Fibroblast of lung (primary cell): ENCODE measurements around the gene GNAS. TPM values are rescaled to one million over a fixed set of nuclear protein-coding genes. Genes with fewer than 3 reads are reported as not detected.
A peak's percentile ranks its signal among the peaks of the same experiment; 100 is the strongest.

Experiments
- DNase-seq, 2 donors: peaks; one replicate each; pipeline versions ENCODE4 v3.0.0 to v3.0.0-alpha.2; 2010; ENCODE audit warnings: low read depth in 2 of 2
- H2AFZ ChIP-seq: 2 replicates; pipeline ENCODE4 v1.5.1; 2012; ENCODE audit warnings: low read length, control low read depth, inconsistent platforms
- H3K27ac ChIP-seq: 2 replicates; pipeline ENCODE4 v1.5.1; 2011; ENCODE audit warnings: low read length, control low read depth; ENCODE audit not compliant: insufficient read depth
- H3K27me3 ChIP-seq: 2 replicates; pipeline ENCODE4 v1.5.1; 2011; ENCODE audit warnings: mild to moderate bottlenecking, low read length; ENCODE audit not compliant: control insufficient read depth, insufficient read depth
- H3K36me3 ChIP-seq: 2 replicates; pipeline ENCODE4 v1.5.1; 2011; ENCODE audit warnings: low read length; ENCODE audit not compliant: control insufficient read depth, insufficient read depth
- H3K4me1 ChIP-seq: 2 replicates; pipeline ENCODE4 v1.5.1; 2011; ENCODE audit warnings: low read length; ENCODE audit not compliant: control insufficient read depth, insufficient read depth; ENCODE audit errors: extremely low read depth
- H3K4me2 ChIP-seq: 2 replicates; pipeline ENCODE4 v1.5.1; 2011; ENCODE audit warnings: low read length, control low read depth; ENCODE audit not compliant: insufficient read depth; ENCODE audit errors: extremely low read depth
- H3K4me3 ChIP-seq, 4 experiments: fragments of 200-600 bp in 1 of 4; sonication (generic) in 1 of 4; replicated peaks in 1 of 4; 2 replicates each; pipeline ENCODE4 v1.5.1; 2011 to 2016; ENCODE audit warnings: low read length in 4 of 4, low read depth in 3 of 4, mild to moderate bottlenecking in 3 of 4, control low read depth in 2 of 4, inconsistent platforms in 1 of 4, mixed read lengths in 1 of 4; ENCODE audit not compliant: insufficient read depth in 1 of 4; ENCODE audit errors: control extremely low read depth in 1 of 4
- H3K79me2 ChIP-seq: 2 replicates; pipeline ENCODE4 v1.5.1; 2012; ENCODE audit warnings: mild to moderate bottlenecking, low read length, inconsistent platforms; ENCODE audit not compliant: control insufficient read depth, insufficient read depth
- H3K9ac ChIP-seq: 2 replicates; pipeline ENCODE4 v1.5.1; 2011; ENCODE audit warnings: mild to moderate bottlenecking, low read length, control low read depth; ENCODE audit not compliant: insufficient read depth
- H3K9me3 ChIP-seq: 2 replicates; pipeline ENCODE4 v1.5.1; 2012; ENCODE audit warnings: low read depth, low read length; ENCODE audit not compliant: control insufficient read depth, insufficient read depth
- H4K20me1 ChIP-seq: 2 replicates; pipeline ENCODE4 v1.5.1; 2011; ENCODE audit warnings: low read length; ENCODE audit not compliant: control insufficient read depth, insufficient read depth; ENCODE audit errors: extremely low read depth
- CTCF ChIP-seq, 2 donors: IDR thresholded peaks in 1 of 2; conservative IDR thresholded peaks in 1 of 2; 1 replicate in 1 of 2; 2 replicates in 1 of 2; pipeline ENCODE4 v1.5.1; 2011 to 2012; ENCODE audit warnings: low read length in 2 of 2, control low read depth in 1 of 2, inconsistent platforms in 1 of 2, low read depth in 1 of 2, mild to moderate bottlenecking in 1 of 2
- EZH2 ChIP-seq: IDR thresholded peaks from 2 replicates; pipeline ENCODE4 v1.5.1; 2012; ENCODE audit warnings: low read length, control low read depth, mild to moderate bottlenecking; ENCODE audit errors: missing control alignments
- polyA plus RNA-seq, 2 donors: library from polyadenylated mRNA; depleted of rRNA in 1 of 2; stranded (reverse) in 1 of 2; unstranded in 1 of 2; fragments of >200 nt; gene quantifications; 2 replicates each; pipeline ENCODE4 v1.2.1, GENCODE V29; 2011 to 2012; ENCODE audit warnings: missing spikeins in 1 of 2
- total RNA-seq: library from RNA; depleted of rRNA; stranded (reverse); fragments of >200 nt; gene quantifications from 2 replicates; pipeline ENCODE4 v1.2.1, GENCODE V29; 2014

GNAS gene
- total and polyA plus RNA-seq, 2 donors (not counting 1 experiment from before 2014, with no cell fraction given) = 421 to 1,357 TPM

GRCh38 chr20:58882704-58883089 lies 30.2 kb downstream of the GNAS start:
- no peak overlapping the region for H3K27ac ChIP-seq
- H3K4me2 ChIP-seq = no peak overlapping the region
- H3K27me3 ChIP-seq = peaks cover 2% of the 10 kb centered on the region
- no peaks in the 10 kb centered on the region for H3K79me2 ChIP-seq
- H4K20me1 ChIP-seq = no peaks in the 10 kb centered on the region
- H3K36me3 ChIP-seq = no peaks in the 10 kb centered on the region
- H2AFZ ChIP-seq = no peak overlapping the region
- H3K9ac ChIP-seq = no peak overlapping the region
- no peak for DNase-seq
- no peaks in the 10 kb centered on the region for H3K9me3 ChIP-seq
- no peak for TF ChIP-seq EZH2
- TF ChIP-seq CTCF (conservative IDR thresholded peaks at IDR 0.05 in 1 of 2, IDR thresholded peaks at IDR 0.05 in 1 of 2; ENCODE audit: low read depth in 1 of 2, low read length in 2 of 2) = no peak
- H3K4me3 ChIP-seq = no peak overlapping the region
- no peaks in the 10 kb centered on the region for H3K4me1 ChIP-seq

GRCh38 chr20:58883241-58883691 lies 30.8 kb downstream of the GNAS start:
- no peak overlapping the region for H3K27ac ChIP-seq
- H3K9me3 ChIP-seq = no peaks in the 10 kb centered on the region
- H3K4me3 ChIP-seq = no peak overlapping the region
- H2AFZ ChIP-seq = no peak overlapping the region
- peak in 1 of 2 donors; percentile 71 for DNase-seq
- H3K4me1 ChIP-seq = no peaks in the 10 kb centered on the region
- no peak overlapping the region for H3K4me2 ChIP-seq
- H3K79me2 ChIP-seq = no peaks in the 10 kb centered on the region
- peaks cover 3% of the 10 kb centered on the region for H3K27me3 ChIP-seq
- no peaks in the 10 kb centered on the region for H3K36me3 ChIP-seq
- TF ChIP-seq CTCF (conservative IDR thresholded peaks at IDR 0.05 in 1 of 2, IDR thresholded peaks at IDR 0.05 in 1 of 2; ENCODE audit: low read depth in 1 of 2, low read length in 2 of 2) = no peak
- TF ChIP-seq EZH2 = peak; percentile 27
- no peaks in the 10 kb centered on the region for H4K20me1 ChIP-seq
- H3K9ac ChIP-seq = no peak overlapping the region

GRCh38 chr20:58884966-58885365 lies 32.5 kb downstream of the GNAS start:
- Histone ChIP-seq H3K36me3 (no peaks in the 10 kb centered on the region), H4K20me1 (no peaks in the 10 kb centered on the region), H3K4me1 (no peaks in the 10 kb centered on the region), H3K4me2 (no peak overlapping the region), H3K9ac (no peak overlapping the region), H3K79me2 (no peaks in the 10 kb centered on the region), H2AFZ (no peak overlapping the region), H3K9me3 (no peaks in the 10 kb centered on the region), H3K4me3 (no peak overlapping the region), H3K27ac (no peak overlapping the region), H3K27me3 (peaks cover 3% of the 10 kb centered on the region)
- TF ChIP-seq CTCF (conservative IDR thresholded peaks at IDR 0.05 in 1 of 2, IDR thresholded peaks at IDR 0.05 in 1 of 2; ENCODE audit: low read depth in 1 of 2, low read length in 2 of 2) (no peak), EZH2 (no peak)
- DNase-seq = no peak
